HepG2 (cell line): ENCODE measurements around the gene HMGN4. TPM values are rescaled to one million over a fixed set of nuclear protein-coding genes. Genes with fewer than 3 reads are reported as not detected.

Experiments
- ATAC-seq: fragments of 200-7000 bp; cut with Tn5 transposase; 3 replicates; pipeline ENCODE4 v1.9.1; 2020; ENCODE audit warnings: mild to moderate bottlenecking, moderate library complexity
- BruUV-seq: library from RNA; stranded (reverse); fragments of 400-500 nt; replicated peaks from 2 replicates; lab custom pipeline; 2021; lab: Mats Ljungman, UMichigan
- CTCF ChIA-PET: fragments of 300-600 bp; formaldehyde crosslinking; extraction: SDS; loops from one replicate; lab custom pipeline; 2021; ENCODE audit warnings: low total read pairs, inconsistent platforms, low intra/inter-chr PET ratio; lab: Yijun Ruan, JAX
- POLR2A ChIA-PET: fragments of 350-600 bp; sonication (Branson Sonifier 250); formaldehyde crosslinking; loops from one replicate; lab custom pipeline; 2020; ENCODE audit warnings: antibody characterized with exemption, inconsistent platforms; lab: Yijun Ruan, JAX
- DNase-seq: peaks from one replicate; pipeline ENCODE4 v3.0.0-alpha.2; 2015; ENCODE audit warnings: low spot score
- FAIRE-seq: peaks from 3 replicates; lab custom pipeline; 2011; peaks lifted over from hg19 to GRCh38; lab: Jason Lieb, UNC
- H2AFZ ChIP-seq: one replicate; pipeline ENCODE4 v1.6.1; 2011; ENCODE audit warnings: low read length, inconsistent platforms
- H3K27ac ChIP-seq: fragments of 300-600 bp; 3 replicates; pipeline ENCODE4 v1.8.0; 2011; ENCODE audit warnings: mixed run types, mild to moderate bottlenecking, mixed read lengths, low read length, inconsistent platforms; ENCODE audit not compliant: insufficient read depth; ENCODE audit errors: extremely low read length
- H3K27me3 ChIP-seq, 2 experiments: fragments of 200-600 bp in 1 of 2; 2 replicates in 1 of 2; 3 replicates in 1 of 2; pipeline versions ENCODE4 v1.6.0 to v1.8.0; 2011; ENCODE audit warnings: low read length in 2 of 2, mild to moderate bottlenecking in 2 of 2, moderate library complexity in 2 of 2, inconsistent platforms in 1 of 2; ENCODE audit not compliant: insufficient read depth in 2 of 2, control insufficient read depth in 1 of 2
- H3K36me3 ChIP-seq, 2 experiments: fragments of 200-600 bp in 1 of 2; replicated peaks in 1 of 2; 2 replicates in 1 of 2; 3 replicates in 1 of 2; pipeline versions ENCODE4 v1.5.1 to v1.8.0; 2011; ENCODE audit warnings: low read length in 2 of 2, inconsistent platforms in 1 of 2; ENCODE audit not compliant: insufficient read depth in 2 of 2, control insufficient read depth in 1 of 2
- H3K4me1 ChIP-seq: 2 replicates; pipeline ENCODE4 v1.5.1; 2012; ENCODE audit warnings: low read length, inconsistent platforms; ENCODE audit not compliant: insufficient read depth
- H3K4me2 ChIP-seq: 2 replicates; pipeline ENCODE4 v1.6.0; 2011; ENCODE audit warnings: low read depth, low read length, inconsistent platforms
- H3K4me3 ChIP-seq, 3 experiments: fragments of 200-600 bp in 1 of 3; sonication (generic), shearing (Covaris generic) in 1 of 3; replicated peaks in 1 of 3; 2 replicates each; pipeline ENCODE4 v1.5.1; 2011 to 2016; ENCODE audit warnings: low read length in 3 of 3, inconsistent platforms in 2 of 3, low read depth in 2 of 3, mild to moderate bottlenecking in 2 of 3, control low read depth in 1 of 3, mixed read lengths in 1 of 3; ENCODE audit not compliant: insufficient read depth in 1 of 3
- H3K79me2 ChIP-seq: one replicate; pipeline ENCODE4 v1.6.1; 2011; ENCODE audit warnings: low read length, inconsistent platforms; ENCODE audit not compliant: insufficient read depth
- H3K9ac ChIP-seq: 2 replicates; pipeline ENCODE4 v1.6.0; 2011; ENCODE audit warnings: mild to moderate bottlenecking, low read depth, low read length, inconsistent platforms; ENCODE audit not compliant: insufficient read depth
- H3K9me3 ChIP-seq: 2 replicates; pipeline ENCODE4 v1.5.1; 2012; ENCODE audit warnings: mild to moderate bottlenecking, low read length
- H4K20me1 ChIP-seq: 2 replicates; pipeline ENCODE4 v1.6.0; 2011; ENCODE audit warnings: inconsistent platforms, mild to moderate bottlenecking, low read length, moderate library complexity; ENCODE audit not compliant: insufficient read depth
- FOXP1 ChIP-seq, 2 experiments: fragments of 450-650 bp in 1 of 2; IDR thresholded peaks; 2 replicates each; pipeline ENCODE4 v1.6.1; 2017 to 2018; ENCODE audit warnings: antibody characterized with exemption in 1 of 2
- ISX ChIP-seq: sonication (generic); formaldehyde crosslinking; conservative IDR thresholded peaks from 2 replicates; pipeline ENCODE4 v1.5.0; 2020; ENCODE audit warnings: missing genetic modification reagents
- TEAD3 ChIP-seq: optimal IDR thresholded peaks from 2 replicates; pipeline ENCODE3; 2016; ENCODE audit warnings: borderline replicate concordance
- TFE3 ChIP-seq: IDR thresholded peaks from 2 replicates; pipeline ENCODE4 v1.6.1; 2016
- ZBTB4 ChIP-seq: sonication (generic); formaldehyde crosslinking; IDR thresholded peaks from 2 replicates; pipeline ENCODE4 v1.4.0; 2020; ENCODE audit warnings: missing genetic modification reagents, mild to moderate bottlenecking, borderline replicate concordance
- ZFP41 ChIP-seq: sonication (generic); formaldehyde crosslinking; IDR thresholded peaks from 2 replicates; pipeline ENCODE4 v1.4.0; 2020; ENCODE audit warnings: mild to moderate bottlenecking, missing genetic modification reagents, borderline replicate concordance
- ZFYVE20 ChIP-seq: sonication (generic); formaldehyde crosslinking; IDR thresholded peaks from 2 replicates; pipeline ENCODE4 v1.8.0; 2023; ENCODE audit warnings: low read depth, mild to moderate bottlenecking, moderate library complexity, missing genetic modification reagents, borderline replicate concordance
- ZMYM3 ChIP-seq: sonication (generic); formaldehyde crosslinking; IDR thresholded peaks from 2 replicates; pipeline ENCODE4 v1.5.1; 2020; ENCODE audit warnings: mild to moderate bottlenecking, missing genetic modification reagents
- ZNF703 ChIP-seq: sonication (generic); formaldehyde crosslinking; IDR thresholded peaks from 2 replicates; pipeline ENCODE4 v1.5.1; 2020; ENCODE audit warnings: missing genetic modification reagents, mild to moderate bottlenecking, moderate library complexity, borderline replicate concordance
- WGBS: methylation state at CpG from one replicate; pipeline ENCODE4 v1.1.6; 2017; ENCODE audit warnings: low lambda C conversion rate; 5-methylcytosine and 5-hydroxymethylcytosine counted together
- in situ Hi-C: cut with HindIII; loops from 2 replicates; pipeline ENCODE4 v1.10.0; 2017; ENCODE audit warnings: low pct_unique_long_range_greater_than_20kb; ENCODE audit not compliant: extremely low pct_ligation_motif_present
- intact Hi-C: fragments of 100-400 bp; cut with micrococcal nuclease; formaldehyde crosslinking; loops from one replicate; pipeline ENCODE4 v1.10.0; 2022; ENCODE audit not compliant: unreplicated experiment
- polyA plus RNA-seq, 8 experiments: library from polyadenylated mRNA; depleted of rRNA in 3 of 8; stranded (reverse) in 7 of 8; unstranded in 1 of 8; fragments of >200 nt; fragmentation: Illumina TruSeq in 4 of 8; extraction: Trizol in 4 of 8; gene quantifications; 2 replicates each; pipeline versions ENCODE4 v1.2.1 to v1.2.3, GENCODE V29; 2011 to 2016; ENCODE audit warnings: low read depth in 4 of 8, missing spikeins in 1 of 8, mixed read lengths in 1 of 8; ENCODE audit not compliant: insufficient read depth in 1 of 8
- total RNA-seq, 5 experiments: library from RNA; depleted of rRNA; stranded (reverse); fragments of >200 nt; fragmentation: Illumina TruSeq; extraction: Trizol; gene quantifications; 2 replicates each; pipeline ENCODE4 v1.2.3, GENCODE V29; 2016; ENCODE audit warnings: low read depth in 1 of 5

HMGN4 gene
- total and polyA plus RNA-seq, 2 of the 13 experiments (the other 11 are each of a cell fraction or from before 2014, with no cell fraction given): 39.9 to 52.1 TPM

- peak overlapping the region; percentile 54 to 71 (median 57) for H3K4me3 ChIP-seq
Measured at GRCh38 chr6:26577720-26578072, 39.5 kb downstream of the HMGN4 start.

GRCh38 chr6:26578279-26578678 lies 40.1 kb downstream of the HMGN4 start:
- POLR2A ChIA-PET: no interaction called here
- no peak for TF ChIP-seq ZBTB4 (CRISPR knock-in tag)
- TF ChIP-seq ZFYVE20 (CRISPR knock-in tag): no peak
- TF ChIP-seq ZNF703: no peak
- no peak for TF ChIP-seq TFE3 (CRISPR knock-in tag)
- TF ChIP-seq TEAD3 (CRISPR knock-in tag): no peak
- no peak for TF ChIP-seq ZFP41 (CRISPR knock-in tag)
- TF ChIP-seq ZMYM3 (CRISPR knock-in tag): 0 out of 2 replicates have a peak, but pooled peaks have one; percentile 33
- TF ChIP-seq, all 625 proteins: peak for 1
- Histone ChIP-seq H3K9ac (no peak overlapping the region), H3K27ac (no peak overlapping the region), H4K20me1 (no peaks in the 10 kb centered on the region), H3K9me3 (no peaks in the 10 kb centered on the region), H3K4me1 (peaks cover 31% of the 10 kb centered on the region), H3K4me3 (no peak overlapping the region), H3K4me2 (no peak overlapping the region), H3K79me2 (no peaks in the 10 kb centered on the region), H2AFZ (no peak overlapping the region), H3K36me3 (no peaks in the 10 kb centered on the region), H3K27me3 (0 out of 5 replicates have a peak, but pooled peaks cover 0 to 1% of the 10 kb centered on the region in 2 experiments)
- WGBS: 75% methylated on average over 6 of the region's 6 CpGs
- no TSS peak for BruUV-seq
- in situ Hi-C loops (no loop called here), intact Hi-C loops (no loop called here)
- ATAC-seq (no peak), FAIRE-seq (no peak), DNase-seq (no peak)
- CTCF ChIA-PET: no interaction called here

More at GRCh38 chr6:26577720-26578072, 39.5 kb downstream of the HMGN4 start:
- Histone ChIP-seq H2AFZ (peak overlapping the region; percentile 4), H4K20me1 (no peaks in the 10 kb centered on the region), H3K79me2 (no peaks in the 10 kb centered on the region), H3K4me2 (peak overlapping the region; percentile 74)
- no peak for DNase-seq
- FAIRE-seq: no peak
- CTCF ChIA-PET: no interaction called here
- ATAC-seq: no peak
- intact Hi-C loops: loop anchor here (1.0 kb wide), 1 partner anchor 19 kb away; the partner anchor contains the start of gene ABT1
- TF ChIP-seq FOXP1 (IDR thresholded peaks at IDR 0.05) (peak; percentile 41; the same call in 1 of the 2 replicates), FOXP1 (CRISPR knock-in tag; IDR thresholded peaks at IDR 0.05) (no peak), ISX (no peak)
- TF ChIP-seq, all 625 proteins: peak for 1
- in situ Hi-C loops: no loop called here
- POLR2A ChIA-PET: interaction anchor here (1.0 to 1.2 kb wide), 2 partner anchors 40 to 1232 kb away, joined by 3 to 4 read pairs; partner anchors contain the start of gene HMGN4
- 0 out of 5 replicates have a peak, but pooled peaks cover 0 to 1% of the 10 kb centered on the region in 2 experiments for H3K27me3 ChIP-seq
- WGBS: 45% methylated on average over 17 of the region's 17 CpGs
- H3K9ac ChIP-seq: peak overlapping the region; percentile 50; the same call in 1 of the 2 replicates
- no TSS peak for BruUV-seq
- H3K9me3 ChIP-seq: no peaks in the 10 kb centered on the region
- peaks cover 37% of the 10 kb centered on the region for H3K4me1 ChIP-seq
- no peak overlapping the region for H3K27ac ChIP-seq
- H3K36me3 ChIP-seq: no peaks in the 10 kb centered on the region
